ENCODE results near the gene WTIP. TPM values are rescaled to one million over a fixed set of nuclear protein-coding genes. Genes with fewer than 3 reads are reported as not detected.

WTIP gene
- total RNA-seq, 2 donors from 2014 or later: 3.0 to 8.3 TPM

DNA sequence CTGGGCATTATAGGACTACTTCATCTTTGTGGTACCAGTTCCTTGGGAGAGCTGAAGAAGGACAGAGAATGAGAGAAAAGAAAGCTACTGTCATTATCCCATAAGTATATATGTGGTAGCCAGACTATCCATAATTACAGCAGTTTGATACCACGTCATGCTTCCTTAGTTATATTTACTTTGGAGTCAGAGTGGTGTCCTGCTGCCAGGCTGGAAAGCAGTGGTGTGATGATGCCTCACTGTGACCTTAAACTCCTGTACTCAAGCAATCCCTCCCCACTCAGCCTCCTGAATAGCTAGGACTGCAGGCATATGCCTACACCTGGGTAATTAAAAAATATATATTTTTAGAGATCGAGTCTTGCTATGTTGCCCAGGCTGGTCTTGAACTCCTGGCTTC lies 57.8 kb downstream of the WTIP start:
- H3K27me3 ChIP-seq: no peaks in the 10 kb centered on the region
- TF ChIP-seq, protein P1, sequence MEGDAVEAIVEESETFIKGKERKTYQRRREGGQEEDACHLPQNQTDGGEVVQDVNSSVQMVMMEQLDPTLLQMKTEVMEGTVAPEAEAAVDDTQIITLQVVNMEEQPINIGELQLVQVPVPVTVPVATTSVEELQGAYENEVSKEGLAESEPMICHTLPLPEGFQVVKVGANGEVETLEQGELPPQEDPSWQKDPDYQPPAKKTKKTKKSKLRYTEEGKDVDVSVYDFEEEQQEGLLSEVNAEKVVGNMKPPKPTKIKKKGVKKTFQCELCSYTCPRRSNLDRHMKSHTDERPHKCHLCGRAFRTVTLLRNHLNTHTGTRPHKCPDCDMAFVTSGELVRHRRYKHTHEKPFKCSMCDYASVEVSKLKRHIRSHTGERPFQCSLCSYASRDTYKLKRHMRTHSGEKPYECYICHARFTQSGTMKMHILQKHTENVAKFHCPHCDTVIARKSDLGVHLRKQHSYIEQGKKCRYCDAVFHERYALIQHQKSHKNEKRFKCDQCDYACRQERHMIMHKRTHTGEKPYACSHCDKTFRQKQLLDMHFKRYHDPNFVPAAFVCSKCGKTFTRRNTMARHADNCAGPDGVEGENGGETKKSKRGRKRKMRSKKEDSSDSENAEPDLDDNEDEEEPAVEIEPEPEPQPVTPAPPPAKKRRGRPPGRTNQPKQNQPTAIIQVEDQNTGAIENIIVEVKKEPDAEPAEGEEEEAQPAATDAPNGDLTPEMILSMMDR (IDR thresholded peaks at IDR 0.05): no peak
- TF ChIP-seq POLR2A (IDR thresholded peaks at IDR 0.05): no peak
- no peaks in the 10 kb centered on the region for H3K36me3 ChIP-seq (replicated peaks in 1 of 2; ENCODE audit: insufficient read depth in 1 of 2, low read depth in 2 of 2)
- ATAC-seq: no peak
- intact Hi-C loops (cut with DNase I): no loop called here
- no peaks in the 10 kb centered on the region for H3K9me3 ChIP-seq
- no peak for DNase-seq
- H3K4me3 ChIP-seq: no peak overlapping the region
- WGBS, 2 donors: 55 to 61% methylated on average over 2 of the region's 2 CpGs
- H3K4me1 ChIP-seq: peaks cover 6% of the 10 kb centered on the region
- H3K27ac ChIP-seq: no peak overlapping the region

DNA sequence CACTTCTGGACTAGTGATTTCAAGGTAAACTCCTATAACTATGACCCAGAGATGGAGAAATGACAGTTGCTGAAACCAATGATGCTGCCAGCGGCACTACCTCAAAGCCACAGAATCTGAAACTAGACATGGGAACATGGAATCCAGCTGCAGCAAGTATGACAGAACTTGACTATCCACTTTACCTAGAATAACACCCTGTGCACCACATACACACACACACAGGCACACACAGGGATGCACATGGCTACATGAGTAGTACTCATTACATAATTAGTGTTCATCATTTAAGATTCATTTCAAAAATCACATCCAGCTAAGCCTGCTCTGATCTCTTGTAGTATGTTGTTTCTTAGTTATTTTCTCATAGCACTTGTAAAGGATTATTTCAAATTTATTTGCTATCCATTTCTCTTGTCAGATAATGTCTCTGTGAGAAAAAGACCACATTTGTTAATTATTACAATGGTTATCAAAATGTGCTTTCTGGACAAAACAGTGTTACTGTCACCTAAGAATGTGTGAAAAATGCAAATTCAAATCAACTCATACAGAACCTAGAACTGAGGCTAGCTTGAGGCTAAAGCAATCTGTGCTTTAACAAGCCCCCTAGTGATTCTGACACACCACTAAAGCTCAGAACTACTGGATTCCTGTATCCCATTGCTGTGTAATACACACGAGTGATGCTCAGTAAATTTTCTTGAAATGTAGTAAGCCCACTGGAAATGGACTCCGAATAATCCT lies 59.4 kb downstream of the WTIP start:
- TF ChIP-seq POLR2A (IDR thresholded peaks at IDR 0.05): no peak
- TF ChIP-seq, protein P1 (IDR thresholded peaks at IDR 0.05): no peak
- Histone ChIP-seq H3K4me1 (peaks cover 5% of the 10 kb centered on the region), H3K27me3 (no peaks in the 10 kb centered on the region), H3K36me3 (replicated peaks in 1 of 2; ENCODE audit: insufficient read depth in 1 of 2, low read depth in 2 of 2) (no peaks in the 10 kb centered on the region), H3K4me3 (no peak overlapping the region), H3K27ac (no peak overlapping the region), H3K9me3 (no peaks in the 10 kb centered on the region)
- intact Hi-C loops (cut with DNase I): no loop called here
- no peak for ATAC-seq
- 79 to 80% methylated on average over 3 of the region's 3 CpGs for WGBS, 2 donors
- DNase-seq: no peak

DNA sequence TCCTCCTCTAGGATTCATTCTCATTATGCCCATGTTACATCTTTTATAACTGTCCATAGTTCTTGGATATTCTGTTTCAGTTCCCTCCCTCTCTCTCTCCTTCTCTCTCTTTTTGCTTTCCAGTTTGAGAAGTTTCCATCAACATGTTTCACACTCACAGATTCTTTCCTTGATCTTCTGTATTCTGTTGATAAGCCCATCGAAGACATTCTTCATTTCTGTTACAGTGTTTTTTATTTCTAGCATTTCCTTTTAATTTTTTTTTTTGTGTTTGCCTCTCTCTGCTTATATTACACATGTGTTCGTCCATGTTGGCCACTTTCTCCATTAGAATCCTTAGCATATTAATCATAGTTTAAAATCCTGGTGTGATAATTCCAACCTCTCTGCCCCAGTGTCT lies 68.3 kb downstream of the WTIP start:
- TF ChIP-seq, protein P1 (IDR thresholded peaks at IDR 0.05): no peak
- DNase-seq (no peak), ATAC-seq (no peak)
- WGBS, 2 donors: 56 to 69% methylated on average over 2 of the region's 2 CpGs
- Histone ChIP-seq H3K9me3 (no peaks in the 10 kb centered on the region), H3K27me3 (no peaks in the 10 kb centered on the region), H3K4me3 (no peak overlapping the region), H3K4me1 (no peaks in the 10 kb centered on the region), H3K27ac (no peak overlapping the region), H3K36me3 (replicated peaks in 1 of 2; ENCODE audit: insufficient read depth in 1 of 2, low read depth in 2 of 2) (no peaks in the 10 kb centered on the region)
- intact Hi-C loops (cut with DNase I): no loop called here

DNA sequence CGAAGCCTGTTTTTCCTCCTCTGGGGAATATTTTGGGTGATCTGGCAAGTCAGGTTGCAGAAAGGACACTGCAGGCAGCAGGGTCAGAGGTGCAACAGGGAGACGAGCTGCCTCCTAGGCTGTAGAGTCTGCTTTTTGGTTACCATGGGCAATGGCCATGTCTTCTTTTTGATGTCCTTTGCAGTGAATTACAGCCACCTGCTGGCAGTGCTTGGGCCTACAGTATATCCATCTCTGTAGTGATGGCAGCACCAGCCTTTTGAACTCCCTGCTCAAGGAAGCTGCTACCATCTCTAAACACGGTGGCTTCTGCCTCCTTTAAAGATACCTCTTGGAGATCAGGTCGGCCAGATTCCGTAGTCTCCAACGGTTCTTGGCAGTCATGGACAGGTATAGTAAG lies 73.9 kb downstream of the WTIP start:
- intact Hi-C loops (cut with DNase I): no loop called here
- no peak for ATAC-seq

More for the DNA sequence above, 73.9 kb downstream of the WTIP start:
- Histone ChIP-seq H3K27ac (no peak overlapping the region), H3K4me3 (no peak overlapping the region), H3K9me3 (no peaks in the 10 kb centered on the region), H3K36me3 (replicated peaks in 1 of 2; ENCODE audit: insufficient read depth in 1 of 2, low read depth in 2 of 2) (no peaks in the 10 kb centered on the region), H3K27me3 (no peaks in the 10 kb centered on the region), H3K4me1 (peaks cover 21% of the 10 kb centered on the region)
- TF ChIP-seq, protein P1 (IDR thresholded peaks at IDR 0.05): peak in 3 of 7 experiments; percentile 9 to 38 (median 17)
- TF ChIP-seq POLR2A (IDR thresholded peaks at IDR 0.05): no peak
- WGBS, 2 donors: 61 to 62% methylated on average over 6 of the region's 6 CpGs
- peak in 2 of 4 donors; percentile 18 to 53 for DNase-seq

Data from body of pancreas (tissue), 4 donors.